NCI-H2196 (cell line): ENCODE data around the gene TRPM3.

Source experiments
- DNase-seq: peaks from one replicate; lab custom pipeline; 2025; ENCODE audit not compliant: unreplicated experiment; lab: John Stamatoyannopoulos, UW

TRPM3 gene

DNA sequence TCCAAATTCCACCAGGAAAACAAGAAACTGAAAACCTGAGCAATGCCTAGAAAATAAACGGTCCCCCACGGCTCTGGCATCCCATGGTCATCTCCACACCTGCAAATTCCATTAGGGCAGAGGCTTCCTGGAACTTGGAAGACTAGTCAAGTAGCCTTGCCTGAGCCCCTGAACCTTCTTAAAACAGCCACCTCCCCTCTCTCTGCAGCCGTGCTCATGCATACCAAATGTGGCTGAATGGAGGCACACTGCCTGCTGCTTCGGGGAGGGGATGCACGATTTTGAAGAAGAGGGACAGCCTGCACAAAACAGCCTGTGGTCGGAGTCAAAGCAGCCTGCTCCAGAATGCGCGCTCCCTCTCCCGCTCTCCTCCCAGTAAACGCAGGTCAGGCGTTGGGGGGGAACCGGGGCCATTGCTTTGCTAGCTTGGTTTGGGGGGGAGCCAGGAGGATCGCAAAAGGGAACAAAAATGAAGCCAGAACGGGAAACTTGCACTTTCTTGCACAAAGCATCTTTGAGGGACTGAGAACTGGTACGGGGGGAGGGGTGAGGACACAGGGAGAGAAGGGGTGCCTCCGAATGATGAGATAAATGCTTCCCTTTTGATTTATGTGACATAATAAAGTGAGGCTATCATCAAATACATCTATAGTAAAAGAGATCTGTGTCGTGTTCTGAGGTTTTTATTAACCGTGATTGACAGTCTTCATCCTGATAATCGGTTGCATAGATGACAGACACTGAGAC lies at the start of gene TRPM3:
TRPM3 (minus strand) TSS at position 347 of the 747 bp plus-strand sequence; CDS start at position 80, 267 bp downstream.
- DNase-seq, result no peak

DNA sequence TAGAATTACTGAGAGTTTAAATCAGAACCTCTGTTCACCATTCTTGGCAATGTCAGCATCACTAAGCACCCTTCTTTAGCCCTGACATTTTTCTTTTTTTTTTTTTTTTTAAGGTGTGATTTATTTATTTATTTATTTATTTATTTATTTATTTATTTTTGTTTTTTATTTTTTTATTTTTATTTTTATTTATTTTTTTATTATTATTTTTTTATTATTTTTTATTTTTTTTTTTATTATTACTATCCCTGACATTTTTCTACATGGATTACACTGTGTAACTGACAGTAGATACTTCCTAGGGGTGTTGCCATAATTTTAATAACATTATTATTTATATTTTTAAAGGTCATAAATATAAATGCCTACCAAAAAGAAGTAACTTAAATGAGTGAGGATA lies 47.0 kb upstream of the TRPM3 start:
- no peak for DNase-seq

DNA sequence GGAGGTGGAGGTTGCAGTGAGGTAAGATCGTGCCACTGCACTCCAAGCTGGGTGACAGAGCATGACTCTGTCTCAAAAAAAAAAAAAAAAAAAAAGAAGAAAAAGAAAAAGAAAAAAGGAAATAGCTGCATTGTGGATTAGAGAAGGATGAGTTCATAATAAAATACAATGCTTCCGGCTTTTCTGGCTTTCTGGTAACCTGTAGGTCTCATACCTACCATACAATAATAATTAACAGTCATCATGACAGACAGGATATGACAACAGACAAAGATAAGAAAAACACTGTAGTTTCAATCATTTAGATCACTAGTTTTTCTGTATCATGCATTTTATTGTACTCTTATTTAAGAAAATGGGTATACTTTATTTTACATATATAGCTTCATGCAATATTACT lies 40.7 kb upstream of the TRPM3 start:
- no peak for DNase-seq

DNA sequence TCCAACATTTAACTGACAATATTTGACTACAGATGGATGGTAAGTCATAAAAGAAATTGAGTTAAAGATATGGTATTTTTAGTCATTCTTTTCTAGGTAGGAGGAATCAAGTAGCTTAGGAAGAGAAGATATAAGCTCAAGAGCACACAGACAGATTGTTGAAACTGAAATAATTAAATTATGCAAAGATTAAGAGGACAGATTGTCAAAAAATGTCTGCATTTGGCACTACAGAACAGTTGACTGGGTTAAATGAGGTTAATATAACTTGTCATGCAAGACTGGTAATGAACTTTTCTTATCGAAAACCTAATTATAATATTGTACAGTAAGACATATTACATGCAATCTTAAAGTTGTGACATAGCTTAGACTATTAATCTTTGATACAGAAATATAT lies 36.3 kb upstream of the TRPM3 start:
- DNase-seq, result no peak

GRCh38 chr9:71147368-71147767 lies 25.9 kb upstream of the TRPM3 start:
- DNase-seq, result no peak

- DNase-seq, result no peak
These were observed 25.1 kb upstream of the TRPM3 start for GRCh38 chr9:71146511-71146910.

DNA sequence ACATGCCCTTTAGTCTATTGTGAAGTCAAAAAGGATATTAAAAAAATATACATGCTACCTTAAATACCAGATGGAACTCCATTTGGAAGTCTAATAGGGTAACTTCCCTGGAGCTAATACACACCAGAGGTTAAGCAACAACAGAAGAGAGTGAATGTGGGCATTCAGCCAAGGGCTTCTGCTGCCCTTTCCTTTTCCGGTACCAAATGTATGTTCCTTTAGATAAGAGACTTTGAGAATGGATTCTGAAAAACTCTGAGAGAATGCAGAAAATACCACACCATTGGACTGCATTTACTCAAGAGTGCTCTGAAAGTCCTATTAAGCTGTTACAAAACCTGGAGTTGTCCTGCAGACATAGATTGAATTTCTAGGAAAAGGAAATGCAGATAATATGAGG lies 23.8 kb upstream of the TRPM3 start:
- DNase-seq, result no peak

DNA sequence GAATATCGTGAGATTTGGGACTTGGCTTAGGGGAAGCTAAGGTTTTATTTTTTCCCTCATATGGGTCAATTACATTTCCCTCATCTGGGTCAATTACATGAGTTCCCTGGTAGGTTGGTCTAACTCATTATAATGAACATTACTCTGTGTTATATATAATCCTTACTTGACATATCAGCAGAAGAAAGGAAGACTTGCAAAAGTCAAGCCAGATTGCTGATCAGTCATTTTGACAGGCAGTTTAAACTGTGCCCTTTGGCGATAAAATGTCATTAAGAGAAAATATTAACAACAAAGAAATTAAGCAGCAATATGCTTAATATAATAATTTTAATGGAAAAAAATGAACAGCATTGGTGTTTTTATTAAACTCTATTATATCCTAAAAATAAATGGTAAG lies 23.1 kb upstream of the TRPM3 start:
- DNase-seq, result no peak

DNA sequence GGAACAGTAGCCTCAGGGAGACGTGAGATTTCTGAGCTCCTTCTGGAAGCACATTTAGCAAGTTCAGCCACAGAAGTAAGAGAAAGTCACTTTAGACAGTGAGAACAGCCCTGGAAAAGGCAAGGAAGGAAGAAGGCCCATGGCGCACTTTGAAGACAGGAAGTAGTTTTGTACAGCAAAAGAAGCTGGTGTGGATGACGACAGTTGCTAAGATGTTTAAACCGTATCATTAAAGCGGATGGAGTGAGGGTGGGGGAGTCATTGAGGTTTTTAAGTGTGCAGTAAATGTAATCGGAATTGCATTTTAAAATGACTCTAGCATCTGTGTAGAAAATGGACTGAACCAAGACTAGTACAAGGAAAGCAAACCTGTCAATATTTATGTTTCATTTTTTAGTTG lies 15.3 kb upstream of the TRPM3 start:
- DNase-seq, result no peak

DNA sequence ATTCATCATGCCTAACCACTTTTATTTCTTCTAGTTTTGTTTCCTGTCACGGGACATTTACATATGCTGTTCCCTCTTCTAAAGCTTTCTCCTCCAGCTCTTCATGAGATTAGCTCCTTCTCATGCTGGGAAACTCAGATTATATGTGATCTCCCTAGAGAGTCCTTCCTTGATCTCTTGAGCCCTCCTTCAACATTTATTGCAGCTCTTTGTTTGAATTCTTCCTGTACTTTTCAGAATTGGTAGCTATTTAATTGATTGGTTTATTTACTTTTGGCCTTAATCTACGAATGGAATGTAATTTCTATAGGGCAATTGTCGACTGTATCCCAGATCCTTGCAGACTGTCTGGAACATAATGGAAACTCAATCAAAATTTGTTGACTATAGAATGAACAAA lies 9.7 kb upstream of the TRPM3 start:
- DNase-seq, result no peak

DNA sequence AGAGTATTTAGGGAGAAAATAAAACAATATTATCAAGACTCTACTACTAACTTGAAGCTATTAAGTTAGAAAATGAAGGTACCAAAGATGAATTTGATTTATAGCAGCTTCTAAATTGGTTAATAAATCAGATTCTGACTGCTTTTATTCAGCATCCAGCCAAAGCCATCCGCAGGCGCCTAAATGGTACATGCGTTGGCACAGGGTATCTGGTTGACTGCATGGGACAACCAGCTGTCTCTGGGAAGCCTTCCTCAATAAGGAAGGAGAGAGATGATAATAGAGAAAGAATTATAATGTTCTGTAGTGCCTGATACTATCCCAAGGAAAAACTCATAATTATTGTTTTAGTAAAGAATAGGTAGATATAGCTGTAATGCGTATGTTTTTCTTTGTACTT lies 9.1 kb upstream of the TRPM3 start:
- DNase-seq, result no peak

DNA sequence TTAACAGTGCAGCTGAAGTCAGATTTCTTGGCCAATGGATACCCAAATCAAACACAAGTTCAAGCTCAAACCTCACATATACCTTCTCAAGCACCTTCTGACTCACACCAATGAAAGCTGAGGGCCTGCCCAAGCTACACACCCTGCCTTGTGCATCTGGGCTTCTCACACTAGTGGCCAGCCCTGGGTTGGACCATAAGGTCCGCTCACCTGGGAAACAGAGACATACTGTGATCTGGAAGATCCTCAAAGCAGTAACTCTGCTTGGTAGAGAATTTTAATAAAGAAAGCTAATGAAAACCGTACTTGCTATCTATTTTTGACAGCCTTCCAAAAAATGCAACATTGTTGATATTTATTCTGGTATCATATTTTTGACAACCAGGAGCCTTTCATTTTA lies 7.4 kb upstream of the TRPM3 start:
- no peak for DNase-seq

GRCh38 chr9:71127301-71127700 lies 5.9 kb upstream of the TRPM3 start:
- DNase-seq, result no peak

GRCh38 chr9:71122421-71122820 lies 1.0 kb upstream of the TRPM3 start:
- DNase-seq, result no peak

DNA sequence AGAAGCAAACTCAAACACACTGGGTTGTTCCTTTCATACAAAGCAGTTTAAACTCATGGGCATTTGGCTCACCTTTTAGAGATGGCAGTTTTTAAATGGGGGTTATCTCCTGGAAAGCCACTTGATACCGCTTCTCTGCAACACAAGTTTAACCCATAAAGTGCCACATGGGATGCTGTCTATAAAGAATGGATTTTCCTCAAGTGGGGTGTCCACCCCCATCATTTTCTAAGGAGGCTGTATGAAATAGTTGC lies 528 bp upstream of the TRPM3 start:
- DNase-seq, result no peak

- DNase-seq, result no peak
These were observed 747 bp downstream of the TRPM3 start for GRCh38 chr9:71120501-71121247.

GRCh38 chr9:71119746-71120145 lies 1.7 kb downstream of the TRPM3 start:
- DNase-seq, result no peak

GRCh38 chr9:71118324-71118723 lies 3.1 kb downstream of the TRPM3 start:
- DNase-seq, result no peak

- DNase-seq, result no peak
These were observed 5.9 kb downstream of the TRPM3 start for GRCh38 chr9:71115448-71115975.

DNA sequence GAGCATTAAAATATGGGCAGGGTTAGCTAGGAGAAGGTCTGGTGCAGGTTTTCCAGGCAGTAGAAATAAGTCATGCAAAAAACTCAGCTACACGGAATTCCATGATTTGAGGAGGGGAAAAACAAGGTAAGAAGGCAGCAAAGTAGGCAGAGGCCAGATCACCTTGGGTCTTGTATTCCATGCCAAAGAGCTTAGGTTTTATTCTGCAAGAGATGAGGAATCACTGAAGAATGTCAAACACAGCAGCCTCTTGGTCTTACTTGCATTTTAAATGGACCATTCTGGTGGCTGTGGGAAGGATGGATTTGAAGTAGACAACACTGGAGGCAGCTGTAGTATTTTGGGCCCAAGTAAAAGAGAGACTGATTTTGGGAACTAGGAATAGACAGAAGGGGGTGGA lies 8.6 kb downstream of the TRPM3 start:
- DNase-seq, result no peak

GRCh38 chr9:71108937-71109336 lies 12.5 kb downstream of the TRPM3 start:
- DNase-seq, result no peak

GRCh38 chr9:71106992-71107391 lies 14.4 kb downstream of the TRPM3 start:
- no peak for DNase-seq

DNA sequence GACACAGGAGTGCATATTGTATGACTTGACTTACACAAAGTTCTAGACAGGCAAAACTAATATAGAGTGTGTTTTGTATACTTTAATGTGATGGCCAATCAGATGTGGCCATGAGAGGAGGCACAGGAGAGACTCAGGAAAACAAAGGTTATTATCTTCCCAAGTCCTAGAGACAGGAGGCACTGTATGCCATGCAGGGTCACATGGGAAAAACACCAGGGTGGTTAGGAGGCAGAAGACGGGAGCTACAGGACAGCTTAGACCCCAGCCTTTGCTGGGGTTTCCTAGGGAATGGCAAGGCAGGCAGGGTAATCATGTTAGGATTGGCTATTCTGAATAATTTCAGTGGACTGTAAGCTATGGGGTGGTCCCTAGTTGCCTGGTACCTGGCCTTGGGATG lies 16.2 kb downstream of the TRPM3 start:
- DNase-seq, result no peak
